Epidermal melanocyte (primary cell): Measurements from ENCODE around the gene SGO2.
A peak's percentile ranks its signal among the peaks of the same experiment; 100 is the strongest.
"Not testable (repeated sequence)": the region's sequence is repeated elsewhere in the genome, so short reads cannot be mapped to it uniquely, and the experiment has no call there.

ENCODE experiments used
- DNase-seq: peaks from one replicate; pipeline ENCODE4 v3.0.0; 2011; ENCODE audit warnings: low spot score; ENCODE audit not compliant: insufficient read length

The SGO2 gene

DNA sequence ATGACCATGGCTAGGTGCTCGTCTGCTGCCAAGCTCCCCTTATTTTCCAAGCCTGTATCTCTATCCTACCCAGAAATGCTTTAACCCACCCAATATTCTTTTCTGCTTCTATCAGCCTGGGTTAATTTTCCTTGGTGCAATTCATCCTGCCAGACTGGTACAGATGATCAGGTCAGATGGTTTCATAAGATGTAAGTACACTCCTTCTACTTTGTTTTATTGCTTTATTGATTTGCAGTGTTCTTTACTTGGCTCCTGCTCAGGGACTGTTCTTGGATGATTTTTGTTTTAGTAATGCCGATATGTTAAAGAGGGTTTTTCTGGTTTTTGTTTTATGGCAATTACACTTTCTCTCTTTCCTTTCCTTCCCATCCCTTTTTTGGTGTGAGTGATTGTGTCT, 2.4 kb upstream of the SGO2 start:
- no peak for DNase-seq

- DNase-seq: no peak
Measured at GRCh38 chr2:200525066-200525465, 941 bp upstream of the SGO2 start.

DNA sequence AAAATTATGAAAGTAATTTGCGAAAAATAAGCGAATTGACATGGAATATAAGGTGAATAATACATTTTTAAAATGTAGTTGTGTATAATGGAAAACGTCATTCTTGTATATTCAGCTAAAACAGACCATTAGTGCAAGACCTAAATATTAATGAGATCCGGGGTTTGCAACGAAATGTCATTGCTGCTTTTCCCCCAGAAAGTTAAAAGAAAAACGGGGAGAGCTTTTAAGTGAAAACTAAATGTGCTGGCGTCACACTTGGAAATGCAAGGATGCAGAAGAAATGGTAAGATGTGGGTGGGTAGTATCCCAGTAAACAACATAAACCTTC, 491 bp upstream of the SGO2 start:
- DNase-seq: no peak

GRCh38 chr2:200528228-200528627, 2.2 kb downstream of the SGO2 start:
- no peak for DNase-seq

GRCh38 chr2:200533754-200534153, 7.7 kb downstream of the SGO2 start:
- DNase-seq: no peak

- DNase-seq: no peak
Measured at GRCh38 chr2:200534572-200534971, 8.6 kb downstream of the SGO2 start.

DNA sequence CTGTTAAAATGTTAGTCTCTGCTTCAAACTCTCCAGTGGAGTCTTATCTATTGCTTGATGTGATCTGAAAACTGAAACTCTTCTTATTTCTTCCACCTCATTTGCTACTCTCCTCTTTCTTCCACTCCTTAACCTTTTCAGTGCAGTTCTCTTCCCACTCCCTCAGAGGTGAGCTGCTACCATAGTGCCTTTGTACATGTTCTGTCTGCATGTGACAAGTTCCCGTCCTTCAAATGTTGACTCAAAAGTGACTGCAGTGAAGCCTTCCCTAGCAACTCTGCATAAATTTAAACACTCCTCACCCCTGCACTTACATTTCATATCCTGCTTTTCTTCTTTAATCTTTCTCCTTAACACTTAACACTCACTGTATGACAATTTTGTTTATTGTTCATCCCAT, 12.1 kb downstream of the SGO2 start:
- DNase-seq: no peak

- DNase-seq: no peak
Measured at GRCh38 chr2:200540793-200541192, 14.8 kb downstream of the SGO2 start.

GRCh38 chr2:200566596-200566995, 40.6 kb downstream of the SGO2 start:
- not testable (repeated sequence) for DNase-seq

GRCh38 chr2:200567932-200568331, 41.9 kb downstream of the SGO2 start:
- DNase-seq: no peak

DNA sequence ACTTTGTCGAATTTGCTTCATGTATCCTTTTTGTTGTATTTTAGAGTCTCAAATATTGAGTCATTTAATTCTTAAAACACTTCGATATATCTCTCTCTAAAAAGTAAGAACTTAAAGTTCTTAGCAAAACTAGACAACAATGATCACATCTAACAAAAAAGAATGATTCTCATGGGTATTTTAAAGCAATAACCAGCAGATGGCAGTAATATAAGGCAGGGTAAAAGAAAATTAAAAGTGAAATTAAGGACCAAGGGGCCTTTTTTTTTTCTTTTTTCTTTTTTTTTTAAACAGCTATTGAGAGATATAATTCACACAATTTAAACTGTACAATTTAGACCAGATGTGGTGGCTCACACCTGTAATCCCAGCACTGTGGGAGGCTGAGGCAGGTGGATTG, 50.0 kb downstream of the SGO2 start:
- DNase-seq: no peak

- DNase-seq: no peak
Measured at GRCh38 chr2:200577027-200577426, 51.0 kb downstream of the SGO2 start.

- no peak for DNase-seq
Measured at GRCh38 chr2:200578778-200579177, 52.8 kb downstream of the SGO2 start.

DNA sequence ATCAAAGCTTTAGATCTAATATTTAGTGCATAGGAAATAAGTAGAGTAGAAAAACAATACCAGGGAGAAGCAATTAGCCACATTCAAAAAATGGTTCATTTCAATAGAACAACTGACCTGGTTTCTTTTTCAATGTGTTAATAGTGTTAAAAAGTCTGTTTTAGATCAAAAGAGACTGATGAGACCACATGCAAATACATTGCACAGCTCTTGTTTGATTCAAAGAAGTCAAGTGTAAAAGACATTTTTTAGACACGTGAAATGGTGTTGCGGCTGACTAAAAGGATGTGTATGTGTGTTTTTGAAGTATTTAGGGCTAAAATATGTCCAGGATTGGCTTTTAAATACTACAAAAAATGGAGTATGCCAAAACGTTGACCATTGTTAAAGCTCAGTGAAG, 58.6 kb downstream of the SGO2 start:
- DNase-seq: no peak

GRCh38 chr2:200585340-200585729, 59.3 kb downstream of the SGO2 start:
- no peak for DNase-seq

GRCh38 chr2:200585730-200586643, 60.0 kb downstream of the SGO2 start, which contains the start of gene AOX1:
Gene AOX1, plus strand, starts transcription at chr2:200586014. Its CDS starts 95 bp downstream, at chr2:200586109.
- peak; percentile 30 for DNase-seq

- no peak for DNase-seq
Measured at GRCh38 chr2:200586644-200586975, 60.6 kb downstream of the SGO2 start.

DNA sequence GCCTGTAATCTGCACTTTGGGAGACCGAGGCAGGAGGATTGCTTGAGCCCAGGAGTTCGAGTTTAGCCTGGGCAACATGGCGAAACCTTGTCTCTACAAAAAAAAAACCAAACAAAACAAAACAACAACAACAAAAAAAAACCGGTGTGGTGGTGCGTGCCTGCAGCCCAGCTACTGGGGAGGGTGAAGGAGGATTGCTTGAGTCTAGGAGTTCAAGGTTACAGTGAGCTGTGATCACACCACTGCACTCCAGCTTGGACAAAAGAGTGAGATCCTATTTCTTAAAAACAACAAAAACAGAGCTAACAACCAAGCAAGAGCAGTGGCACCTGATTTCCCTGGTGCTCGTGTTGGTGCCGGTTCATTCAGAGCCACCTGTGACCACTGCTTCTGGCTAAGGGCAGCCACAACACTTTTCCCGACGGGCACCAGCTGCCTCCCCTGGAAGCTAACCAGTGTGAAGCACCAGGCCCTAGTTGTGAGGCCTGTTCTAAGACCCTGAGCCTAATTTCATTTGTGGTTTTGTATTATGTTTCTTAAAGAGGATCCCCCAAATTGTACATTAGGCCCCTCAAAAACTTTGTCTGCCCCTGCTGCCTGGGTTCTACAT, 61.1 kb downstream of the SGO2 start:
- no peak for DNase-seq

- no peak for DNase-seq
Measured at GRCh38 chr2:200588076-200588678, 62.2 kb downstream of the SGO2 start.

DNA sequence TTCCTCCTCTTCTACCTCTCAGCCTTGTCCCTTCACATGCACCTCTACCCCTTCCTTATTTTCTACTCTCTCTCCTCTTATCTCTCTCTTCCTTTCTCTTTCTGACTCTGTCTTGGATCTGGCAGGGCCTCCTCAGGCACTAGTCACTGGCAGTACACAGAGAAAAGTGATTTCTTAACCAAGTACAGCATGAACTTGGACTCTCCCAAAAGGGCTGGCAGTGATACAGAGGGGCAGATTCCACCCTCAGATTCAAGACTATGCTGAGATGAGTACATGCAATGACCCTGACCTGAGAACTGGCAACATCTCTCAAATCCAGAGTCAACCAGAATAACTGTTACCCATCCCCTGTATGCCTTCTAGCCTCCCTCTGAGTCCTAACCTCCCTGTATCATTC, 64.1 kb downstream of the SGO2 start:
- DNase-seq: no peak

DNA sequence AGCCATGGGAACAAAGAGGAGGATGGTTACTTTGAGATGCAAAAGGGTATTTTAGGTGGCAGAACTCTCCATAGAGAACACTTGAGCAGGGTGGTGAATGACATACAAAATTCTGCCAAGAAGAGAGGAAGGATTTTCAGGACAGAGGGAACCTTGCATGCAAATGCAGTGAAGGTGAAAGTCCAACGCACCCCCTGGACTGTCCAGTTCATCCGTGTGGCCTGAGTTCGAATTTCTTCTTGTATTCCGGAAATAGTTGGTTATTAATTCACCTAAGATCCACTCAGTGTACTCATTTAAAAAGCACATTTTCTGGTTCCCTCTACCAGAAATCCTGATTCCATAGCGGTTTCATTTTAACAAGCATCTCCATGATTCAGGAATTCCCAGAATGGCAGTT, 65.3 kb downstream of the SGO2 start:
- no peak for DNase-seq

DNA sequence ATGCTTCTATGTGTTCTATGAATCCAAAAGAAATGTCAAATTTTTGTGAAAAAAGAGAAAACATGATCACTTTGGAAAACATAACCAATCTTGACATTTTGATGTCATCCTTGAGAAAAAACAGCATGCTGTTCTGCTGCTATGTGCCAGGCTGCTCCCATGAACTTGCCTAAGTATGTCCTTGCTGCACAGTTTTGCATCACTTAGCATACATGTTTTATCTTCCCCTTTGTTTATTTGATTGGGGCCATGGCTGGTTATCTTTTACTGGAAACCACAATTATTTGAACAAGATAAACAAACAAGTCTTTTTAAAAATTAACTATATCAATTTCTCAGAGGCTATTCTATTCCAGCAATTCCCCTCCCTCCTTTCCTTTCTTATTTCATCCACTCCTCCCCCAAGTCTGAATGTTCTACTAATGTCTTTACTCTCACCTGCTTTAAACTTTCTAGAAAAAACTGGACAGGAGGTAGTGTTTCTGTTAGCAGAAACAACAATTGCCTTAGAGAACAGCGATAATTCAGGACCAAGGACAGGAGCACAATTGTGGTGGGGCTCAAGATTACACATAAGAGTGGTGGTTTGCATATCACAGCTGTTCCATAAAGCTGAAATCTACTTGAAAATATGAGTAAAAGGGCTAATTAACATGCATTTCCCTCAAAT, 66.5 kb downstream of the SGO2 start:
- DNase-seq: no peak
